NB4 (cell line): ENCODE data around the gene TSBP1.

Experiments
- DNase-seq: peaks from one replicate; pipeline ENCODE4 v3.0.0; 2010; ENCODE audit warnings: low read depth
- H3K4me3 ChIP-seq: one replicate; pipeline ENCODE4 v1.5.1; 2011; ENCODE audit warnings: mild to moderate bottlenecking, low read depth, low read length, moderate library complexity
- MYC ChIP-seq: IDR thresholded peaks from 2 replicates; pipeline ENCODE4 v1.6.1; 2011; ENCODE audit warnings: low read depth, low read length
- POLR2A ChIP-seq: IDR thresholded peaks from 2 replicates; pipeline ENCODE4 v1.6.1; 2011; ENCODE audit warnings: mild to moderate bottlenecking; ENCODE audit not compliant: insufficient read length; ENCODE audit errors: extremely low read depth
- TF ChIP-seq, protein P1 (sequence below): IDR thresholded peaks from 2 replicates; pipeline ENCODE4 v1.6.1; 2011; ENCODE audit warnings: low read depth, low read length
- TF ChIP-seq, protein P2 (sequence below): IDR thresholded peaks from one replicate; pipeline ENCODE4 v1.5.1; 2012; ENCODE audit warnings: low read depth, low read length

Gene TSBP1

DNA sequence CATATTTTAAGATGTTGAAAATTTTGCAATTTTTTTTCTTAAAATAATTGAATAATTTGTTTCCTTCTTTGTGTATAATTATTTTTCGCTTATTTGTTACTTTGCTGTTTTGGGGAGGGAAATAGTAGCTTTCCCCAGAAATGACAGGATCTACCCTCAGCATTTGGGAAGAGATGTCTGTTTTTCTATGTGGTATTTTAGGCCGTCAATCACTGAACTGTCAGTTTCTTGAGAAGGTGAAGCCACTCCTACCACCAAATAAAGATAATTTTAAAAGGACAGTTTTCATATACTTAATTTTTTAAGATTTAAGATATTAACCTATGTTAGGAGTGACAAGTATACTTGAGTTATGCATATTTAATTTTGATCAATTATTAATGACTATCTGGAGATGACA lies 31.5 kb downstream of the TSBP1 start:
- TF ChIP-seq, protein P1, sequence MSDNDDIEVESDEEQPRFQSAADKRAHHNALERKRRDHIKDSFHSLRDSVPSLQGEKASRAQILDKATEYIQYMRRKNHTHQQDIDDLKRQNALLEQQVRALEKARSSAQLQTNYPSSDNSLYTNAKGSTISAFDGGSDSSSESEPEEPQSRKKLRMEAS: no peak
- TF ChIP-seq, protein P2, sequence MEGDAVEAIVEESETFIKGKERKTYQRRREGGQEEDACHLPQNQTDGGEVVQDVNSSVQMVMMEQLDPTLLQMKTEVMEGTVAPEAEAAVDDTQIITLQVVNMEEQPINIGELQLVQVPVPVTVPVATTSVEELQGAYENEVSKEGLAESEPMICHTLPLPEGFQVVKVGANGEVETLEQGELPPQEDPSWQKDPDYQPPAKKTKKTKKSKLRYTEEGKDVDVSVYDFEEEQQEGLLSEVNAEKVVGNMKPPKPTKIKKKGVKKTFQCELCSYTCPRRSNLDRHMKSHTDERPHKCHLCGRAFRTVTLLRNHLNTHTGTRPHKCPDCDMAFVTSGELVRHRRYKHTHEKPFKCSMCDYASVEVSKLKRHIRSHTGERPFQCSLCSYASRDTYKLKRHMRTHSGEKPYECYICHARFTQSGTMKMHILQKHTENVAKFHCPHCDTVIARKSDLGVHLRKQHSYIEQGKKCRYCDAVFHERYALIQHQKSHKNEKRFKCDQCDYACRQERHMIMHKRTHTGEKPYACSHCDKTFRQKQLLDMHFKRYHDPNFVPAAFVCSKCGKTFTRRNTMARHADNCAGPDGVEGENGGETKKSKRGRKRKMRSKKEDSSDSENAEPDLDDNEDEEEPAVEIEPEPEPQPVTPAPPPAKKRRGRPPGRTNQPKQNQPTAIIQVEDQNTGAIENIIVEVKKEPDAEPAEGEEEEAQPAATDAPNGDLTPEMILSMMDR: no peak
- H3K4me3 ChIP-seq: no peak overlapping the region
- DNase-seq: no peak

DNA sequence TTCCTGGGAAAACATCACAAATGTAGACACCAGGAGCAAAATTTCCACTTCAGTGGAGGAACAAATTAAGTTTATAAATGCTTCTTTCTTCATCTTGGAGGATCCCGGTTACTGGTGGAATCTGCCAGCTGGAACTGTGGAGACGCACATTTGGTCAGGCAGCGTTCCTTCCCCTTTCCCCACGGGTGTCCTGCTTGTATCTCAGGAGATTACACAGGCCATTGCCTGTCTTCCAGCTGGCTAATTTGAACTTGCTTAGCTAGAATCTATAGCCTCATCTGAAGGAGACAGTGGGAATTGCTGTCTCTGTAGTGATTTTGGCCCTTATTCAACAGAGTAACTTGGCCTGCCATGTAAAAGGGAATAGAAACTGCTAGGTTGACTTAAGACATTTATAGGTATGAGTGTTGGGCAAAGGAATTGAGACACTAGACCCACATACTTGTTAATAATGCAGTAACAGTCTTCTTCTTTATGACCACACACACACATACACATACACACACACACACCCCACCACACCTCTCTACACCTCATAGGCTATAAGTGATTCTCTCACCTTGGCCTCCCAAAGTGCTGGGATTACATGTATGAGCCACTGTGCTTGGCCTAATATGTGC lies 34.4 kb downstream of the TSBP1 start:
- H3K4me3 ChIP-seq: no peak overlapping the region
- TF ChIP-seq, protein P1: no peak
- TF ChIP-seq POLR2A (no peak), MYC (no peak)
- TF ChIP-seq, protein P2: no peak
- DNase-seq: no peak

DNA sequence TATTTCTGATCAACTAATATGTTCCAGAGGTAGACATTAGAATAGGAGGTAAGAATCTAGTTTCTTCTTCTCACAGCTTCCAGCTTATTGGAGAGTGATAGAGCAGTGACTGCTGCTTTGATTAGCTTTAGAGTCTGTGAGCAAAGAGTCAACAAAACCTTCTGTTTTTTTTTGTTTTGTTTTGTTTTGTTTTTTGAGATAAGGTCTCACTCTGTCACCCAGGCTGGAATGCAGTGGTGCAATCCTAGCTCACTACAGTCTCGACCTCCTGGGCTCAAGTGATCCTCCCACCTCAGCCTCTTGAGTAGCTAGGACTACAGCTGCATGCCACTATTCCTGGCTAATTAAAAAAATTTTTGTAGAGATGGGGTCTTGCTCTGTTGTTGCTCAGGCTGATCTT lies 39.3 kb downstream of the TSBP1 start:
- TF ChIP-seq, protein P1: no peak
- H3K4me3 ChIP-seq: no peak overlapping the region
- no peak for DNase-seq

DNA sequence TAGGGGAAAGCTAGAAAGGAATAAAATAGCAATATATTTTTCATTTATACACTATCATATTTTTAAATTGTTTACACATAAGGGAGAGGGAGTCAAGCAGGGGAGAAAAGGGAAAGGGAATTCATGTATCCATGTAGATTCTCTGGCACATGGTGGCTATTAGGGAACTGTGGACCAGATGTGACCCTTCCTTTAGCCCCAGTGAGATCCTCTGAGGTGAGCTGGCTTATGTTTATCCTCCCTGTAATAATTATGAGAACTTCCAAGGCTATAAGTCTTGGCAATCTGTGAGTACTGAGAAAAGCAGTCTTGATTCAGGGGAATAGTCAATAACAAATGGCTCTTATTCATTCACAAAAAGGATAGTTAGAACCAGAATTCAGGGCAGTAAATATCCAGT lies 42.6 kb downstream of the TSBP1 start:
- DNase-seq: no peak
- no peak for TF ChIP-seq MYC
- TF ChIP-seq, protein P1: no peak
- TF ChIP-seq, protein P2: no peak
- TF ChIP-seq POLR2A: no peak

DNA sequence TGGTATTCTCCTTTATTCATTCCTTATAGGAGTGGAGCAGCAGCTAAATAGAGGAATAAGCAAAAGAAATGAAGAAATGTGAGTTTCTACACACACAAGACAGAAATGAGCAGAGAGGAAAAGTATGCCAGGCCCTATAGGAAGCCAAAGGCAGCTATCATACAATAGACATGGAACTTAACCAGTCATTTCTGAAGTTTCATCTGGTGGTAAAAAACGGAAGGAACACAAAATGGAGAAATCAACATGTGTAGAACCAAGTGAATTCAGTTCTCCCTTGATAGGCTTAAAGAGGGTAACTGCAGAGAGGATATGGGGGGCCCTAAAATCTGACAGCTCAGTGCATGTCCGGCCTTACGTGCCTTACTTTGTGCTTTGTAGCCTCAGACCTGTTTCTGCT lies 44.6 kb downstream of the TSBP1 start:
- H3K4me3 ChIP-seq: no peak overlapping the region
- DNase-seq: no peak
- TF ChIP-seq, protein P1: no peak
- no peak for TF ChIP-seq POLR2A
- TF ChIP-seq, protein P2: no peak
- no peak for TF ChIP-seq MYC

More for the DNA sequence above, 42.6 kb downstream of the TSBP1 start:
- H3K4me3 ChIP-seq: no peak overlapping the region

DNA sequence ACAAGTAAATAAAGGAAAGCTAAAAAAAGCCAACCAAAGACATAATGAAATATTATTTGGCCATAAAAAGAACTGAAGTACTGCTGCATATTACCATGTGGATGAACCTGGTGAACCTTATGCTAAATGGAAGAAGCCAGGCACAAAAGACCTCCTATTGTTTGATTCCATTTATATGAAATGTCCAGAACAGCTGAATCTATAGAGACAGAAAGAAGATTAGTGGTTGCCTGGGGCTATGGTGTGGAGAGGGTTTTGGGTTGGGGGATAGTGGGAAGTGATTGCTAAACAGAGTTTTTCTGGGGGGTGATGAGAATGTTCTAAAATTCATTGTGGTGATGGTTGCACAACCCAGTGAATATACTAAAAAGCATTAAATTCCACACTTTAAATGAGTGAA lies 53.2 kb downstream of the TSBP1 start:
- no peak for DNase-seq
- TF ChIP-seq, protein P1: no peak
- TF ChIP-seq MYC (no peak), POLR2A (no peak)
- TF ChIP-seq, protein P2: no peak
- no peak overlapping the region for H3K4me3 ChIP-seq

DNA sequence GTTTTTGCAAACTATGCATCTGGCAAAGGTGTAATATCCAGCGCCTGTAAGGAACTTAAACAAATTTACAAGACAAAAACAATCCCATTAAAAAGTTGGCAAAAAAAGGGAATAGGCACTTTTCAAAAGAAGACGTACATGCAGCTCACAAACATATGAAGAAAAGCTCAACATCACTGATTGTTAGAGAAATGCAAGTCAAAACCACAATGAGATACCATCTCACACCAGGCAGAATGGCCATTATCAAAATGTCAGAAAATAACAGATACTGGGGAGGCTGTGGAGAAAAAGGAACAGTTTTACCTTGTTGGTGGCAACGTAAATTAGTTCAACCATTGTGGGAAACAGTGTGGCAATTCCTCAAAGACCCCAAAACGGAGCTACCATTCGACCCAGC lies 54.2 kb downstream of the TSBP1 start:
- no peak for TF ChIP-seq MYC
- TF ChIP-seq, protein P1: no peak
- TF ChIP-seq POLR2A: no peak
- TF ChIP-seq, protein P2: no peak
- DNase-seq: no peak
- H3K4me3 ChIP-seq: no peak overlapping the region
